Lower leg skin (tissue), 3 donors: ENCODE measurements around the gene ELOVL1.

Experiments
- POLR2A ChIP-seq, 2 donors: fragments of 450-650 bp; IDR thresholded peaks; one replicate each; pipeline ENCODE4 v1.6.1; 2016 to 2017; ENCODE audit warnings: antibody characterized with exemption in 2 of 2, mild to moderate bottlenecking in 1 of 2, moderate library complexity in 1 of 2
- TF ChIP-seq, protein P1 (sequence below), 3 donors: fragments of 450-650 bp; IDR thresholded peaks; one replicate each; pipeline ENCODE4 v1.5.1; 2016; ENCODE audit warnings: antibody characterized with exemption in 3 of 3, mild to moderate bottlenecking in 3 of 3, moderate library complexity in 2 of 3

DNA sequence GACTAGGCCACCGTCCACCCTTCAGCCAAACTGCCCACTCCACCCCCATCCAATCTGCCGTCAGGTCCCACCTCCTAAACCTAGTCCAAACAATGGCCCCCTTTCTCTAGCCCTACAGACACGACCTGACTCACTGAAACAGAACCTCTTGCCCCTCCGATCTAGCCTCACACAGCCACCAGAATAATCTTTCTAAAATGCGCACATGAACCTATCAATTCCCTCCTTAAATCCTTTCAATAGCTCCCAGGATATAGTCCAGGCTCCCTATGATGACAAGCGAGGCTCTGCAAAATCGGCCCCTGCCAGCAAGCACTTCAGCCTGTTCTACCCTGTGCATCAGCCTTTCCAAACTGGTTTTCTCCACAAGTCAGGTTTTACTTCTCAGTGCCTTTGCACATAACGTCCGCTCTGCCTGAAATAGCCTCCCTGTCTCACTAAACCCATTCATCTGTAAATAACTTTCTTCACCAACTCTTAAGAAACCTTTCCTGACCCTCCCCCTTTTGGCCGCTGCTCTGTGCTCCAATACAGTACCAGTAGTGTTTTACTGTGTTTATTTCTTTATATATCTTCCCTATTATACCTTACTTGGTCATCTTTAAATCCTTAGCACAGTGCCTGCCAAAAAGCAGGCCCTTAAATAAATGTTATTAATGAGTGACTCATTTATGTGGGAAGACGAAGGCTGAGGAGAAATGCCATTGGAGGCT is 18.1 kb downstream of the ELOVL1 start:
- TF ChIP-seq, protein P1, sequence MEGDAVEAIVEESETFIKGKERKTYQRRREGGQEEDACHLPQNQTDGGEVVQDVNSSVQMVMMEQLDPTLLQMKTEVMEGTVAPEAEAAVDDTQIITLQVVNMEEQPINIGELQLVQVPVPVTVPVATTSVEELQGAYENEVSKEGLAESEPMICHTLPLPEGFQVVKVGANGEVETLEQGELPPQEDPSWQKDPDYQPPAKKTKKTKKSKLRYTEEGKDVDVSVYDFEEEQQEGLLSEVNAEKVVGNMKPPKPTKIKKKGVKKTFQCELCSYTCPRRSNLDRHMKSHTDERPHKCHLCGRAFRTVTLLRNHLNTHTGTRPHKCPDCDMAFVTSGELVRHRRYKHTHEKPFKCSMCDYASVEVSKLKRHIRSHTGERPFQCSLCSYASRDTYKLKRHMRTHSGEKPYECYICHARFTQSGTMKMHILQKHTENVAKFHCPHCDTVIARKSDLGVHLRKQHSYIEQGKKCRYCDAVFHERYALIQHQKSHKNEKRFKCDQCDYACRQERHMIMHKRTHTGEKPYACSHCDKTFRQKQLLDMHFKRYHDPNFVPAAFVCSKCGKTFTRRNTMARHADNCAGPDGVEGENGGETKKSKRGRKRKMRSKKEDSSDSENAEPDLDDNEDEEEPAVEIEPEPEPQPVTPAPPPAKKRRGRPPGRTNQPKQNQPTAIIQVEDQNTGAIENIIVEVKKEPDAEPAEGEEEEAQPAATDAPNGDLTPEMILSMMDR (IDR thresholded peaks at IDR 0.05): no peak
- TF ChIP-seq POLR2A (IDR thresholded peaks at IDR 0.05): no peak
